ENCODE measurements around the gene NTNG2.

NTNG2 gene

GRCh38 chr9:132243156-132244074, 81.6 kb downstream of the NTNG2 start:
- no peak overlapping the region for H3K9ac ChIP-seq (ENCODE audit: low read depth, low read length)
- peaks cover 45% of the 10 kb centered on the region for H3K27me3 ChIP-seq (ENCODE audit: insufficient read depth, low read length)
- no peak overlapping the region for H3K4me3 ChIP-seq (ENCODE audit: low read length)
- WGBS: 84% methylated on average over 17 of the region's 19 CpGs
- H3K4me1 ChIP-seq (ENCODE audit: insufficient read depth, low read length): 0 out of 2 replicates have a peak, but pooled peaks cover 4% of the 10 kb centered on the region
- H3K36me3 ChIP-seq (ENCODE audit: insufficient read depth, low read length): no peaks in the 10 kb centered on the region
- no peaks in the 10 kb centered on the region for H3K9me3 ChIP-seq (ENCODE audit: insufficient read depth, low read depth, low read length)
- no peak overlapping the region for H3K27ac ChIP-seq (ENCODE audit: low read depth, low read length)

GRCh38 chr9:132244582-132245455, 83.0 kb downstream of the NTNG2 start:
- no peak overlapping the region for H3K9ac ChIP-seq (ENCODE audit: low read depth, low read length)
- H3K36me3 ChIP-seq (ENCODE audit: insufficient read depth, low read length): no peaks in the 10 kb centered on the region

GRCh38 chr9:132245465-132245864, 83.6 kb downstream of the NTNG2 start:
- 90% methylated on average over 9 of the region's 9 CpGs for WGBS
- Histone ChIP-seq H3K4me1 (ENCODE audit: insufficient read depth, low read length) (0 out of 2 replicates have a peak, but pooled peaks cover 4% of the 10 kb centered on the region), H3K27ac (ENCODE audit: low read depth, low read length) (no peak overlapping the region), H3K9me3 (ENCODE audit: insufficient read depth, low read depth, low read length) (no peaks in the 10 kb centered on the region), H3K4me3 (ENCODE audit: low read length) (no peak overlapping the region), H3K36me3 (ENCODE audit: insufficient read depth, low read length) (no peaks in the 10 kb centered on the region), H3K9ac (ENCODE audit: low read depth, low read length) (no peak overlapping the region), H3K27me3 (ENCODE audit: insufficient read depth, low read length) (peaks cover 33% of the 10 kb centered on the region)

More at GRCh38 chr9:132244582-132245455, 83.0 kb downstream of the NTNG2 start:
- 78% methylated on average over 19 of the region's 19 CpGs for WGBS
- Histone ChIP-seq H3K4me1 (ENCODE audit: insufficient read depth, low read length) (0 out of 2 replicates have a peak, but pooled peaks cover 4% of the 10 kb centered on the region), H3K9me3 (ENCODE audit: insufficient read depth, low read depth, low read length) (no peaks in the 10 kb centered on the region), H3K27me3 (ENCODE audit: insufficient read depth, low read length) (peaks cover 39% of the 10 kb centered on the region), H3K27ac (ENCODE audit: low read depth, low read length) (no peak overlapping the region), H3K4me3 (ENCODE audit: low read length) (no peak overlapping the region)

- H3K9ac ChIP-seq (ENCODE audit: low read depth, low read length): no peak overlapping the region
- H3K9me3 ChIP-seq (ENCODE audit: insufficient read depth, low read depth, low read length): peaks cover 15% of the 10 kb centered on the region
- H3K4me3 ChIP-seq (ENCODE audit: low read length): no peak overlapping the region
- H3K27me3 ChIP-seq (ENCODE audit: insufficient read depth, low read length): peaks cover 13% of the 10 kb centered on the region
- no peaks in the 10 kb centered on the region for H3K36me3 ChIP-seq (ENCODE audit: insufficient read depth, low read length)
- no peak overlapping the region for H3K27ac ChIP-seq (ENCODE audit: low read depth, low read length)
- 0 out of 2 replicates have a peak, but pooled peaks cover 2% of the 10 kb centered on the region for H3K4me1 ChIP-seq (ENCODE audit: insufficient read depth, low read length)
- 90% methylated on average over 8 of the region's 8 CpGs for WGBS
Measured at GRCh38 chr9:132247942-132248341, 86.1 kb downstream of the NTNG2 start.

- H3K27me3 ChIP-seq (ENCODE audit: insufficient read depth, low read length): peaks cover 1% of the 10 kb centered on the region; the same call in 1 of the 2 replicates
- H3K9me3 ChIP-seq (ENCODE audit: insufficient read depth, low read depth, low read length): peaks cover 15% of the 10 kb centered on the region
- no peaks in the 10 kb centered on the region for H3K4me1 ChIP-seq (ENCODE audit: insufficient read depth, low read length)
- no peaks in the 10 kb centered on the region for H3K36me3 ChIP-seq (ENCODE audit: insufficient read depth, low read length)
- no peak overlapping the region for H3K4me3 ChIP-seq (ENCODE audit: low read length)
- no peak overlapping the region for H3K27ac ChIP-seq (ENCODE audit: low read depth, low read length)
- H3K9ac ChIP-seq (ENCODE audit: low read depth, low read length): no peak overlapping the region
- WGBS: 89% methylated on average over 6 of the region's 6 CpGs
Measured at GRCh38 chr9:132249123-132249522, 87.3 kb downstream of the NTNG2 start.

DNA sequence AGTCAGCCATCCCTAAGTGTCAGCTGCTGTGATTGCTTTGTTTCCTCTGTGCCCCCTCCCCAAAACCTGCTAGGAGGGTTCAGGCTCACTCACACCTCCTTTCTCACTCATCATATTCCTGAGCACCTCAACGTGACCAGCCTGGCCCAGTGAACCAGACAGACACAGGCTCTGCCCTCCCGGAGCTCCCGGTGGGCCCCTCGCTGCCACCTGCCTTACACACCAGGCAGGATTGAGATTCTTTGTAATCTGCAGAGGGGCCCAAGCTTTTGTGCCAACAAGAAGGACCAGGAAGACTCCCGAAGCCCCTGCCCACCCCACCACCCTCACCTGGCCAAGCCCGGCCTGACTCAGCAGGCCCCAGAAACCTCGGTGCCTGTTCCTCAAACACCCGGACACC, 87.8 kb downstream of the NTNG2 start:
- 97% methylated on average over 7 of the region's 8 CpGs for WGBS
- H3K27me3 ChIP-seq (ENCODE audit: insufficient read depth, low read length): no peaks in the 10 kb centered on the region
- no peak overlapping the region for H3K27ac ChIP-seq (ENCODE audit: low read depth, low read length)
- H3K9ac ChIP-seq (ENCODE audit: low read depth, low read length): no peak overlapping the region
- H3K9me3 ChIP-seq (ENCODE audit: insufficient read depth, low read depth, low read length): peaks cover 15% of the 10 kb centered on the region
- no peaks in the 10 kb centered on the region for H3K4me1 ChIP-seq (ENCODE audit: insufficient read depth, low read length)
- H3K4me3 ChIP-seq (ENCODE audit: low read length): no peak overlapping the region
- H3K36me3 ChIP-seq (ENCODE audit: insufficient read depth, low read length): no peaks in the 10 kb centered on the region

- Histone ChIP-seq H3K27me3 (ENCODE audit: insufficient read depth, low read length) (no peaks in the 10 kb centered on the region), H3K9ac (ENCODE audit: low read depth, low read length) (no peak overlapping the region), H3K4me3 (ENCODE audit: low read length) (no peak overlapping the region), H3K4me1 (ENCODE audit: insufficient read depth, low read length) (no peaks in the 10 kb centered on the region), H3K9me3 (ENCODE audit: insufficient read depth, low read depth, low read length) (peaks cover 15% of the 10 kb centered on the region), H3K36me3 (ENCODE audit: insufficient read depth, low read length) (no peaks in the 10 kb centered on the region), H3K27ac (ENCODE audit: low read depth, low read length) (no peak overlapping the region)
- 93% methylated on average over 20 of the region's 20 CpGs for WGBS
Measured at GRCh38 chr9:132250324-132251262, 88.7 kb downstream of the NTNG2 start.

- WGBS: 93% methylated on average over 3 of the region's 3 CpGs
- no peaks in the 10 kb centered on the region for H3K4me1 ChIP-seq (ENCODE audit: insufficient read depth, low read length)
- no peak overlapping the region for H3K27ac ChIP-seq (ENCODE audit: low read depth, low read length)
- H3K27me3 ChIP-seq (ENCODE audit: insufficient read depth, low read length): no peaks in the 10 kb centered on the region
- no peak overlapping the region for H3K9ac ChIP-seq (ENCODE audit: low read depth, low read length)
- H3K36me3 ChIP-seq (ENCODE audit: insufficient read depth, low read length): peaks cover 36% of the 10 kb centered on the region
- no peak overlapping the region for H3K4me3 ChIP-seq (ENCODE audit: low read length)
- H3K9me3 ChIP-seq (ENCODE audit: insufficient read depth, low read depth, low read length): no peaks in the 10 kb centered on the region
Measured at GRCh38 chr9:132260846-132261245, 99.0 kb downstream of the NTNG2 start.

- Histone ChIP-seq H3K27ac (ENCODE audit: low read depth, low read length) (no peak overlapping the region), H3K4me3 (ENCODE audit: low read length) (no peak overlapping the region), H3K36me3 (ENCODE audit: insufficient read depth, low read length) (peaks cover 84% of the 10 kb centered on the region), H3K27me3 (ENCODE audit: insufficient read depth, low read length) (no peaks in the 10 kb centered on the region), H3K9ac (ENCODE audit: low read depth, low read length) (no peak overlapping the region), H3K4me1 (ENCODE audit: insufficient read depth, low read length) (no peaks in the 10 kb centered on the region), H3K9me3 (ENCODE audit: insufficient read depth, low read depth, low read length) (no peaks in the 10 kb centered on the region)
- 93% methylated on average over 3 of the region's 3 CpGs for WGBS
Measured at GRCh38 chr9:132266017-132266416, 104.2 kb downstream of the NTNG2 start.

DNA sequence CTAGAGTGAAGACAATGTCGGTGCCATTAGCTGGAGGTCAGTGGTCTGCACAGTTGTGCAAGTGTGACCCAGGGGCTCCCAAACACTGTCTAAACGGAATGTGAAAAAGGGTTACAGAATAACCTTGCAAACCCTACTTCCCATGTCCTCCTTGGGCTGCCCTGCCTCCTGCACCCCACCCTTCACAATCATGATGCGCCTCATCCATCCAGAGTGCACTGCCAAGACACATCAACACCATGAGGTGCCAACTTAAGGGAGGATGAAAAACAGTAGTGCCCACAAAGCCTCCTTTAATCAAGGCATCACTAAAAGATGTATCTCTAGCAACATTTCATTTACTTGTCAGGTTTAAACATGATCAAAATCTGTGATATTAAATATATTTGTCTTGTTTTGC, 105.8 kb downstream of the NTNG2 start:
- Histone ChIP-seq H3K27ac (ENCODE audit: low read depth, low read length) (no peak overlapping the region), H3K9ac (ENCODE audit: low read depth, low read length) (no peak overlapping the region), H3K9me3 (ENCODE audit: insufficient read depth, low read depth, low read length) (no peaks in the 10 kb centered on the region), H3K36me3 (ENCODE audit: insufficient read depth, low read length) (peaks cover 90% of the 10 kb centered on the region), H3K4me1 (ENCODE audit: insufficient read depth, low read length) (no peaks in the 10 kb centered on the region), H3K27me3 (ENCODE audit: insufficient read depth, low read length) (no peaks in the 10 kb centered on the region), H3K4me3 (ENCODE audit: low read length) (no peak overlapping the region)
- WGBS: 92% methylated on average over 3 of the region's 3 CpGs
